Amniotic epithelial cell (primary cell): ENCODE data around the gene COL27A1.

Source experiments
- DNase-seq: peaks from one replicate; pipeline ENCODE4 v3.0.0-alpha.2; 2010; ENCODE audit warnings: low read depth

Gene COL27A1

GRCh38 chr9:114272739-114273431 is 117.5 kb downstream of the COL27A1 start:
- no peak for DNase-seq

- DNase-seq = no peak
Measured at GRCh38 chr9:114273461-114273881, 118.1 kb downstream of the COL27A1 start.

- no peak for DNase-seq
Measured at GRCh38 chr9:114274217-114274616, 118.9 kb downstream of the COL27A1 start.

GRCh38 chr9:114275246-114276004 is 120.1 kb downstream of the COL27A1 start:
- no peak for DNase-seq

GRCh38 chr9:114276908-114277821 is 121.8 kb downstream of the COL27A1 start:
- DNase-seq = peak; percentile 97

GRCh38 chr9:114278356-114278755 is 123.0 kb downstream of the COL27A1 start:
- DNase-seq = no peak

GRCh38 chr9:114278881-114279570 is 123.7 kb downstream of the COL27A1 start:
- peak; percentile 25 for DNase-seq

- no peak for DNase-seq
Measured at GRCh38 chr9:114279693-114280092, 124.4 kb downstream of the COL27A1 start.

- no peak for DNase-seq
Measured at GRCh38 chr9:114280636-114281472, 125.5 kb downstream of the COL27A1 start.

GRCh38 chr9:114281473-114282103 is 126.3 kb downstream of the COL27A1 start:
- peak; percentile 27 for DNase-seq

GRCh38 chr9:114282104-114282485 is 126.8 kb downstream of the COL27A1 start:
- DNase-seq = no peak

- DNase-seq = no peak
Measured at GRCh38 chr9:114282507-114282906, 127.2 kb downstream of the COL27A1 start.

GRCh38 chr9:114282926-114283325 is 127.6 kb downstream of the COL27A1 start:
- peak; percentile 97 for DNase-seq

GRCh38 chr9:114283551-114284111 is 128.3 kb downstream of the COL27A1 start:
- DNase-seq = no peak

GRCh38 chr9:114284316-114285060 is 129.2 kb downstream of the COL27A1 start:
- no peak for DNase-seq

- DNase-seq = peak; percentile 82
Measured at GRCh38 chr9:114285166-114285867, 130.0 kb downstream of the COL27A1 start.

- no peak for DNase-seq
Measured at GRCh38 chr9:114286146-114286679, 130.9 kb downstream of the COL27A1 start.

GRCh38 chr9:114287001-114287762 is 131.8 kb downstream of the COL27A1 start:
- no peak for DNase-seq
